LNCaP clone FGC (cell line): ENCODE measurements around the gene WNT8B.

Experiments used
- DNase-seq: peaks from one replicate; pipeline ENCODE4 v3.0.0-alpha.2; 2011; ENCODE audit warnings: low read depth
- H3K4me3 ChIP-seq: 2 replicates; pipeline ENCODE4 v1.5.1; 2011; ENCODE audit warnings: mild to moderate bottlenecking, low read depth, low read length, control low read depth
- CTCF ChIP-seq: IDR thresholded peaks from 2 replicates; pipeline ENCODE4 v1.5.1; 2012; ENCODE audit warnings: mild to moderate bottlenecking; ENCODE audit not compliant: control insufficient read depth, insufficient read depth; ENCODE audit errors: extremely low read depth

The WNT8B gene

GRCh38 chr10:100510533-100511308, 47.9 kb downstream of the WNT8B start:
- H3K4me3 ChIP-seq = no peak overlapping the region
- DNase-seq = no peak
- no peak for TF ChIP-seq CTCF

- no peak for TF ChIP-seq CTCF
- no peak for DNase-seq
Observed at GRCh38 chr10:100515612-100516011, 52.8 kb downstream of the WNT8B start.

GRCh38 chr10:100516847-100517246, 54.0 kb downstream of the WNT8B start:
- no peak overlapping the region for H3K4me3 ChIP-seq
- no peak for DNase-seq
- TF ChIP-seq CTCF = no peak

More at GRCh38 chr10:100515612-100516011, 52.8 kb downstream of the WNT8B start:
- H3K4me3 ChIP-seq = no peak overlapping the region

GRCh38 chr10:100518761-100519241, 56.0 kb downstream of the WNT8B start:
- DNase-seq = no peak
- no peak overlapping the region for H3K4me3 ChIP-seq
- peak; percentile 62 for TF ChIP-seq CTCF

- no peak within 1 kb of the TSS for H3K4me3 ChIP-seq
- no peak for TF ChIP-seq CTCF
- DNase-seq = no peak
Observed at GRCh38 chr10:100519311-100520051, 56.7 kb downstream of the WNT8B start, which contains the start of gene SEC31B. SEC31B (minus strand) TSS chr10:100519861; CDS start chr10:100516952, 2,909 bp downstream.

- no peak overlapping the region for H3K4me3 ChIP-seq
- no peak for TF ChIP-seq CTCF
- DNase-seq = no peak
Observed at GRCh38 chr10:100520811-100521210, 58.0 kb downstream of the WNT8B start.
